ENCODE results near the gene NPLOC4. TPM values are rescaled to one million over a fixed set of nuclear protein-coding genes. Genes with fewer than 3 reads are reported as not detected.
"Not testable (repeated sequence)": the region's sequence is repeated elsewhere in the genome, so short reads cannot be mapped to it uniquely, and the experiment has no call there.

Gene NPLOC4
- polyA plus RNA-seq, 4 donors, result 53.1 to 60.3 (median 57.2) TPM

DNA sequence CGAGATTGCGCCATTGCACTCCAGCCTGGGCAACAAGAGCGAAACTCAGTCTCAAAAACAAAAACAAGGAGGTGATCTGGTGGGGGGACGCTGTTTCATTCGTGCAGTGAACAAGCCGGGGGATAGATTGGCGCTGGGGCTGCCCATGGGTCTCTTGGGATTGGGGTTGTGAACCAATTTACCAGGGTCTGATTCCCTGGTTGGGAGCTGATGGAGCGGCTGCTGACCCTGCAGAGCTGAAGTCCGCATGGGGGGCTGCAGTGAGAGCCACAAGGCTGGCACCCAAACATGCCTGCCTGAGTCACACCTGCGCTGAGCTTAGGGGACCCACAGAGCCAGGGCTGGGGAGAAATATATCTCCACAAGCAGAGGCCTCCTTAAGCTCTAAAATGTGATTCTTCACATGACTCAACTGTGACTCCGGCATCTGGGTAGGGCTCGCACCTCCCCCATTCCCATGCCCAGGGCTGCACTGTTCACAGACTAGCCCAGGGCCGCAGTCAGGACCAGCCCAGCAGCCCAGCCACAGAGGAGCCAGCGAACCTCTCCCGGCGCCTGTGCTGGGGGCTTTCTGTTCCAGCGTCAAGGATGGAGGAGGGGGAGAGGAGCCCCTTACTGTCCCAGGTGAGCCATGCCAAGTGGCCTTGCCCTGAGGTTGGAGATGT is 5.0 kb upstream of the NPLOC4 start:
- DNase-seq (ENCODE audit: low read depth in 4 of 4, low spot score in 3 of 4), result no peak

DNA sequence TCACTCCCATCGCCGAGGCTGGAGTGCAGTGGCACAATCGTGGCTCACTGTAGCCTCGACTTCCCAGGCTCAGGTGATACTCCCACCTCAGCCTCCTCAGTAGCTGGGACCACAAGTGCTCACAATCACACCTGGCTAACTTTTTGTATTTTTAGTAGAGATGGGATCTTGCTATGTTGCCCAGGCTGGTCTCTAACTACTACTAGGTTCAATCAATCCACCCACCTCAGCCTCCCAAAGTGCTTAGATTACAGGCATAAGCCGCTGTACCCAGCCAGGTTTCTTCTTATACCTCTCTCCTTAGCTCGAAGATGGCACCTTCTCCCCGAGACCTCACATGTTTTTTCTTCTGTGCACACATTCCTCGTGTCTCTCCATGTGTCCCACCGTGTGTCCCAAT is 3.1 kb upstream of the NPLOC4 start:
- no peak for DNase-seq (ENCODE audit: low read depth in 4 of 4, low spot score in 3 of 4)

DNA sequence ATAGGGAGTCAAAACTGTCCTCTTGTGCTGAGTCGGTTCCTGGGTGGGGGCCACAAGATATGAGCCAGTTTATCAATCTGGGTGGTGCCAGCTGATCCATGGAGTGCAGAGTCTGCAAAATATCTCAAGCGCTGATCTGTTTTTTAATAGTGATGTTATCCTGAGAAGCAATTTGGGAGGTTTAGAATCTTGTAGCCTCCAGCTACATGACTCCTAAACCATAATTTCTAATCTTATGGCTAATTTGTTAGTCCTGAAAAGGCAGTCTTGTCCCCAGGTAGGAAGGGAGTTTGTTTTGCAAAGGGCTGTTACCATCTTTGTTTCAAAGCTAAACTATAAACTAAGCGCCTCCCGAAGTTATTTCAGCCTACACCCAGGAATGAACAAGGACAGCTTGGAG is 1.8 kb upstream of the NPLOC4 start:
- no peak for DNase-seq (ENCODE audit: low read depth in 4 of 4, low spot score in 3 of 4)

DNA sequence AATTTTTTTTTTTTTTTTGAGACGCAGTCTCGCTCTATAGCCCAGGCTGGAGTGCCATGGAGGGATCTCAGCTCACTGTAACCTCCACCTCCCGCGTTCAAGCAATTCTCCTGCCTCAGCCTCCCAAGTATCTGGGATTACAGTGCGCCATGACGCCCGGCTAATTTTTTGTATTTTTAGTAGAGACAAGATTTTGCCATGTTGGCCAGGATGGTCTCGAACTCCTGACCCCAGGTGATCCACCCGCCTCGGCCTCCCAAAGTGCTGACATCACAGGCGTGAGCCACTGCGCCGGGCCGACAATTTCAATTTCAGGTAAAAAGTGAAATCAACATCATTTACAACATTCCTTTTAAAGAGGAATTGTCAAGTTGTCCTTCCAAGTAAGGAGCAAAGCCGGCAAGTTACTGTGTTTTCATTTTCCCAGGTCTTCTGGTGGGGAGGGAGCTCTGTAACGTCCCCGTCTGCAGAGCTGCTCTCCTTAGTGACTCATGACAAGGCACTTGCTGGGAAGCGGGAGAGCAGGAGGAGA is 873 bp downstream of the NPLOC4 start:
- no peak for DNase-seq (ENCODE audit: low read depth in 4 of 4, low spot score in 3 of 4)

DNA sequence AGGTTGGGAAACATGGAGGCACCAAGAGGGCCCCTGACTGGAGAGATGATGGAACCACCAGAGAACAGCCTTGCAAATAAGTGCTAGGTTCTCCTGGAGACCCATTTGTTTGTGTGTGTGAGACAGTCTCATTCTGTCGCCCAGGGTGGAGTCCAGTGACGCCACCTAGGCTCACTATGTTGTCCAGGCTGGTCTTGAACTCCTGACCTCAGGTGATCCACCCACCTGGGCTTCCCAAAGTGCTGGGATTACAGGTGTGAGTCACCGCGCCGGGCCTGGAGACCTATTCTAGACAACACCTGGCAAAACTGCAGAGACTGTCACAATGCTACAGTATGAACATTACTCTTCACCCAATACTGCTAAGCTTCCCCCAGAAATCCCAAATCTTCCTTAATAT is 1.5 kb downstream of the NPLOC4 start:
- DNase-seq (ENCODE audit: low read depth in 4 of 4, low spot score in 3 of 4), result no peak

DNA sequence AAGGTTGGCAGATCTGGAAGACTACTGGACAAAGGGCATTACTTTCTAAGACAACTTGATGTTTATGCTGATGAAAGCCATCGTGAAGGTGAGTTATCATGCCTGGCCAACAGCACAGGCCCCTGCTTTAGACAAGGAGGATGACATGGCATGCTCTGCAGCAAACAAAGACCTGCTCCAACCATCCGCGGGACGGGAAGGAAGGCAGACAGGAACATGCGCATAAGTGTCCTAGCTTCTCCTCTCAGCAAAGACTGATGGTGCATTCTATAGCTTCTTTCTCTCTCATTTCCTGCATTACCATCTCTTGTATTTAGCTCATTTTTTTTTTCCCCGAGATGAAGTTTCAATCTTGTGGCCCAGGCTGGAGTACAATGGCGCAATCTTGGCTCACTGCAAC is 5.4 kb downstream of the NPLOC4 start:
- DNase-seq (ENCODE audit: low read depth in 4 of 4, low spot score in 3 of 4), result no peak

DNA sequence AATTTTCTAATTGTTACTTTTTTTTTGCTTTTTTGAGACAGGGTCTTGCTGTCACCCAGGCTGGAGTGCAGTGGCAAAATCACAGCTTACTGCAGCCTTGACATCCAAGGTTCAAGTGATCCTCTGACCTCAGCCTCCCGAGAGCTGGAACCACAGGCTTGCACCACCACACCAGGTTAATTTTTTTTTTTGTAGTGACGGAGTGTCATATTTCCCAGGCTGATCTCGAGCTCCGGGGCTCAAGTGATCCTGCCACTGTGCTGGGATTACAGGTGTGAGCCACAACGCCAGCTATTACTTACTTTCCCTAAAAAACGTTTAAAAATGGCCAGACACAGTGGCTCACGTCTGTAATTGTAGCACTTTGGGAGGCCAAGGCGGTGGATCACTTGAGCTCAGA is 6.6 kb downstream of the NPLOC4 start:
- no peak for DNase-seq (ENCODE audit: low read depth in 4 of 4, low spot score in 3 of 4)

DNA sequence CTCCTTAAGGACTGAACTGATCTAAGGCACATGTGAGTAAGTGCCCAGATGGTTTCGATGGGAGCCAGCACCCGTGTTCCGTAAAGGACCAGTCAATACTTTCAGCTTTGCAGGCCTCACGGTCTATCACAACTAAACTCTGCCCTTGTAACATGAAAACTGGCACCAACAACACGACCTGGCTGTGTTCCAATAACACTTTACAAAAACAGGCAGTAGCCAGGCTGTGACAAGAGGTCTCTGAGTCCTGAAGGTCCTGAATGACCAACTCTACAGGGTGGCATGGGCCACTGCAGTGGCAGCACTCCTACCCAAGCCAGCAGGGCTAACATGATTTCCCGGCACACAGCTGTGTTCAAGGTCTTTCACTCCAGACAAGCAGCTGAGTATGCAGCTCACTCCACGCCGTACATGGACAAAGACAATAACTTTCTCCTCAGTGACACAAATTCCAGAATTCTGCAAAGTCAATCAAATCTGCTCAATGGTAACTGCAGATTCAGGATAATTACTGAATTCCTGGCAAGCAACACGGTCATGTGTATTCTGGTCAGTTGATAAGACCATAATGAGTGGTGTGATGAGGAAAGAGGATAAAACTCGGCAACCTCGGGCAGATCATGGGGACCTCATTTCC is 15.3 kb downstream of the NPLOC4 start:
- no peak for DNase-seq (ENCODE audit: low read depth in 4 of 4, low spot score in 3 of 4)

DNA sequence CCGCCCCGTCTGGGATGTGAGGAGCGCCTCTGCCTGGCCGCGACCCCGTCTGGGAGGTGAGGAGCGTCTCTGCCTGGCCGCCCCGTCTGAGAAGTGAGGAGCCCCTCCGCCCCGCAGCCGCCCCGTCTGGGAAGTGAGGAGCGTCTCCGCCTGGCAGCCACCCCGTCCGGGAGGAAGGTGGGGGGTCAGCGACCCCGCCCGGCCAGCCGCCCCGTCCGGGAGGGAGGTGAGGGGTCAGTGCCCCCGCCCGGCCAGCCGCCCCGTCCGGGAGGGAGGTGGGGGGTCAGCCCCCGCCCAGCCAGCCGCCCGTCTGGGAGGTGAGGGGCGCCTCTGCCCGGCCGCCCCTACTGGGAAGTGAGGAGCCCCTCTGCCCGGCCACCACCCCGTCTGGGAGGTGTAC is 18.6 kb downstream of the NPLOC4 start:
- not testable (repeated sequence) for DNase-seq (ENCODE audit: low read depth in 4 of 4, low spot score in 3 of 4)

DNA sequence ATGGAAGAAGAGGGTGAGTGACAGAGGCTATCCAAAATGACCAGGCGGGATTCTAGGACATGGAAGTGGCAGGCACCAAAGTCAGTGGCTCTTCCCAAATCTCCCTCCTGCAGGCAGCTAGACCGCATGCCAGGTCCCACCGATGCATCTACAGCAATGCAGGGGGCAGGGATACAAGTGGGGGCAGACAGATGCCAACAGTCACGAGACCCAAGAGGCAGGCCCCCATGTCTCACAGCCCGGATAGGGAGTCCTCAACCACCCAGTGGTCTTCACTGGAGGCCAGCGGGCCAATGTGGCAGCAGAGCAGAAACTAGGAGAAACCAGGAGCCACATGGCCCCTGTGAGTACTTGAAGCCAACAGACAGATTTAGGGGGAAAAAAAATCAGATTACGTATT is 20.0 kb downstream of the NPLOC4 start:
- DNase-seq (ENCODE audit: low read depth in 4 of 4, low spot score in 3 of 4), result no peak

DNA sequence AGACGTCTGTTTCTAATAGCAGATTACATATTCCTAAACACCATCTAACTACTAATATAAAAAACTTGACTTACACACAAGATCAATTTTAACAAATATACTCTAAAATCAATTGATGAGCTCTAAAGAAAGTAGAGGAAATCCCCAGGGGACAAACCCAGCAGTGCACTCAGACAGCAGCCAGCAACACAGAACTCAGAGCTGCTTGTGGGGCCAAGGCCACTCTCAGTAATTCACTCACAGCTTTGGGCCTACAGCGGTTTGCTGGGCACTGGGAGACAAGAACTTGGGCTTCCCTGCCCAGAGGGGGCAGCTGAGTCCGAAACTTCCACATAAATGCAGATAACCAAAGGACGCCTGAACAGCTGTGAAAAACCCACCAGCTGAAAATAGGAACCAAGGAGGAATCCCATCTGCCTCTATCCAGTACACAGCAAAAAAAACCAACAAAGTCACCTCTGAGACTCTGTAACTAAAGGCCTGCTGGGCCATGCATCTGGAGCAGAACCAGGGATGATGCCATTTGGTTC is 21.4 kb downstream of the NPLOC4 start:
- no peak for DNase-seq (ENCODE audit: low read depth in 4 of 4, low spot score in 3 of 4)

DNA sequence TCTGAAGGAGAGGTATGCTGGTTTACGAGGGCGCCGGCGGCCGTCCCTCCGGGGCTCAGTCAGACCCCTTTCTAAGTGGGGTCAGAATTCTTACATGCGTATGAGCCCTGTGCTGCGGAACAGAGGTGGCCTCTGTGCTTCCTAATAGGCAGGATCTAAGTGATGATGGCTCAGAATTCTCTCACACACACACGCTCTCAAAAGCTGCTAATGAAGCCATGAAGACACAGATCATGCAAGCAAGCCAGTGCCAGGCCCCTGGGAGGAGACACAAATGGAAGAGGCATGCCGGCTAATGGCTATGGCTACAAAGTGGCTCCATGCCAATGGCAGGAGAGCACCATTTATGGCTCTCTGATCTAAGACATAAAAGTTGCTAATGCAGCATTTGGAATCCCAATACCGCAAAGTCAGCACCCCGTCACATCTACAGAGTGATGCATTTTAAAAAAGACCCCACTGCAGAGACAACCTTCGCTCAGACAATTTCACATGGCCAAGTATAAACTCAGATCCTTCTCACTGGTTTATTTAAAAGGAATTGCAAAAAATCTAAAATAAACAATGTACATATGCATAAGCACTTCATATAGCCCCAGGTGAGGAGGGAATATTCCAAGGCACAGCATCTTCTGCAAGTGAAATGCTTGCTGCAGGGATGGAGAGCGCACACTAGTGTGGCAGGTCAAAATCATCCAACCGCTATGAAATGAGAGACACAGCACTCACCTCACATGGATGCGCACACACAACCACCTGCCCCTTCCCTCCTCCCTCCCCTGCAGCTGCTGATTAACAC is 24.5 kb downstream of the NPLOC4 start:
- no peak for DNase-seq (ENCODE audit: low read depth in 4 of 4, low spot score in 3 of 4)

DNA sequence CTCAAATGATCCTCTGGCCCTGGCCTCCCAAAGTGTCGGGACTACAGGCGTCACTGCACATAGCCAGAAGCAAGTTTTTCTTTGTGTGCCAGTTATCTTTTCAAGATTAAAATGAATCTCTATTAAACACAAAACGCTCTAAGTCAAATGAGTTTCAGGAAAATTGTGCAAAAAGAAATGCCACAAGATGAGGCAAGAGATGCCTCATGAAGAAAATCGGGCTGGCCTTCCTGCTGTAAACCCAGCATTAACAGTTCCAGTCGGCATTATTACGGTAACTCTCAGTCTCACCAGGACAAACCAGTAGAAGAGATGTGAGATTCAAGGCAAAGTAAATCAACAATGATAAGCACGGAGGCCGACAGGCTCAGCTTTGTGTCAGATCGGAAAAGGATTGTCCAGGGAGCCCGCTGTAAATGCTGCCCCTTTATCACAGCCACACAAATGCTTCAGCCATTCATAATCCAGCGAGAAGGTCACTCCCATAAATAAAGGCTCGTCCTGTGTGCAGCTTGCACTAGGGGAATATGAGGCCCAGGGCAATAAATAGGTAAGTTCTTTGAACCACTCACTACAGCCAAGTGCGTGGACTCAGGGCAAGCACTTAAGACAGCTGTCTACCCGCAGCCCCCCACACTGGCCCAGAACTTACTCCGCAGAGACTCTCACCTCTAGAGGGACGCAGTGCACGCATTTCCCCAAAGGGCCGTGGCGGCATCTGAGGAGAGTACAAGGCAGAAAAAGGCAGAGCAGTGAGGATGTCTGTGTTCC is 27.2 kb downstream of the NPLOC4 start:
- DNase-seq (ENCODE audit: low read depth in 4 of 4, low spot score in 3 of 4), result no peak

DNA sequence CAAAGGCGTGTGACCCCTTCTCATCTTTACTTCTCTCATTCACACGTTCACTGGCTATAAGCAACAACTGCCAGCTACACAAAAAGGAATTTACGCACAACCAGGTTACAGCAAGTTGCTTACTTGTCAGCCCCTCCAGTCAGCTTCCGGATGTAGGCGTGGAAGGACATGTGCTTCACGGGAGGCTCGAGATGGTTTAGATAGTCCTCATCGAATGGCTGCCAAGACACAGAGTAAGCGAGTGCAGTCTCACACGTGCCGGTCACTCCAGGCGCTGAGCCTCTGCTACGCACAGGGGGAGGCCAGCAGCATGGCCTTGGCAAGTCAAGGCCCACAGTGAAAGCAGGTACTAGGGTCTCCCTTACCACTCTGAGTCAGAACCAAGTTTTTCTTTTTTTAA is 28.3 kb downstream of the NPLOC4 start:
- no peak for DNase-seq (ENCODE audit: low read depth in 4 of 4, low spot score in 3 of 4)

DNA sequence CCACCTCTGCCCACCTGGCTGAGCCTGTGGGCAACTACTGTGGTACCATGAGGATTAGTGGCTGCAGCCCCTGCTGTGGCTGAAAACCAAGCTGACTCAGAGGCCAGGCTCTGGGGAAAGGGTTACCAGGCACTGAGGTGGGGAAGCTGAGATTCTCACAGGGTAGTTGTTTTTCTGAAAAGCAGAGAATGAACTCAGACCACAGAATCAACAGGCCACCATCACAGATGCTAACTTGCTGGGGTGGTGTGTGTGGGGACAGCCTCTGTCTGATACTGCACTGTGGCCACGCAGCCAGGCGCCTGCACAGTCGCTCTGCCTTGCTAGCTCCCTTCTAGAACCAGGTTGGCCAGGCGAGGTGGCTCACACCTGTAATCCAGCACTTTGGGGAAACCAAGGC is 28.8 kb downstream of the NPLOC4 start:
- DNase-seq (ENCODE audit: low read depth in 4 of 4, low spot score in 3 of 4), result no peak

DNA sequence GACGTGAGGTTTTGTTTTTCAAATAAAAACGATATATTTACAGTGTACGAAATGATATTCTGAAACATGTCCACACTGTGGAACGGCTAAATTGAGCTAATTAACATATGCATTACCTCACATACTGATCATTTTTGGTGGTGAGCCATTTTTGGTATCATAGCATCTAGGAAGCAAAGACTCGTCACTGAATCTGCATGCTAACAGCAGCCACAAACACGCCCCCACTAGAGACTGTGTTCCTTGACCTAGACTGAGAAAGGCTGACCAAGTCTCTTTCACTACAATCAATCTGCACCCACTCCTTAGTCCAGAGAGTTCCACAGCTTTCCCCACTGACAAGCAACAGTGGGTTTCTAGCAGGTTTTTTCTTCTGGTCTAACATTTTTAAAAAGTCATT is 29.5 kb downstream of the NPLOC4 start:
- DNase-seq (ENCODE audit: low read depth in 4 of 4, low spot score in 3 of 4), result no peak

DNA sequence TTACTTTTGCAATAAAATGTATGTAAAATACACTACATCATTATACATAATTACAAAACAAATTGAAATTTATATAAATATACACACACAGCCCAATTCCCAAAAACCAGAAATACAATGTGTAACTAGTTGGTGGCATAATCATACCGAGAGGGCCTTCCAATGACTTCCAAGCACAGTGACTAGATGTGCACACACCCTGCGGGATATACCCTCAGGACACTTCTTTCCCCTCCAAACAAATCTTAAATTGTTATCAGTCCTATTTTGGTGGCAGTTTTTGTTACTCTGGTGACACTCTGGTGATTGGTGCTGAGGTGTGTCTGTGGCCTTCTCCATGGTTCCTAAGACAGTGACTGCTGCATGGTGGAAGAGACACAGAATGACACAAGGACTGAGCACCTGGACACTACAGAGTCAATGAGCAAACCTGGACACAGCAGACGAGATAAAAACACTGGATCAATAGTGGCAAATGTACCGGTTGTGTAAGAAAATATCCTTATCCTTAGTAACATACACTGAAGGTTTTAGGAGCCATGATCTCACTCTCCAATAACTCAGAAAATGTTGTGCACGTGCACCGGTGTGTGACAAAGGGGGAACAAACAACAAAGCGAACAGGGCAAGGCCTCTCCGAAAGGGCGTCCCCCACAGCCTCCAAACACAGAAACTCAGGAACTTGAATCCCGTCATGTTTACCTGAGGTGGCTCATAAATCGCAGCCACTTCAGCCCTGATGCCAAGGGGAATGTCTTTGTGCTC is 32.9 kb downstream of the NPLOC4 start:
- no peak for DNase-seq (ENCODE audit: low read depth in 4 of 4, low spot score in 3 of 4)

DNA sequence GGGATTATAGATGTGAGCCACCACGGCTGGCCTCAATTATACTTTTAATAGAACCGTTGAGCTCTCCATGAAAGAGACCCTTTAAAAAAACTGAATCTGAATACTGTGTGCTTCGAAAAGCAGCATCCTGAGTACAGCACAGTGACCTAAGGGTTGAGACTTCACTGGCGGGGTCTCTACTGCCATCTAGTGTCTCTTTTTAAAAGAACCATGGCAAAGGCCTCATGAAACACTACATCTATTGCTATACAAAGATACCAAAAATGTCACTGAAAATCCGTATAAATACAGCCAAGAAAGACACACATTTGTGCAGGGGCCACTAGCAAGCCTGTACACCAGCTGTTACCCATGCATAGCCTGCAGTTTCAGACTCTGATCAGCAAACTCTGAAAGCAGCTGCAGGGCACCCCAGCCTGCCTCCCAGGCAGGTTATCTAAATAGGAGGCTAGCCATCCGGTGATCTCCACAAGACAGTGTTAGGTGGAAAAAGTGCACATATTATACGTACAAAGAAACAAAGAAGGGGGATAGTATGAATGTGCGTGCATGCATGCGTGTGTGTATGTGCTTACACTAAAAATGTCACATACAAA is 35.3 kb downstream of the NPLOC4 start:
- peak; percentile 47 to 60 (median 52) for DNase-seq (ENCODE audit: low read depth in 4 of 4, low spot score in 3 of 4)

DNA sequence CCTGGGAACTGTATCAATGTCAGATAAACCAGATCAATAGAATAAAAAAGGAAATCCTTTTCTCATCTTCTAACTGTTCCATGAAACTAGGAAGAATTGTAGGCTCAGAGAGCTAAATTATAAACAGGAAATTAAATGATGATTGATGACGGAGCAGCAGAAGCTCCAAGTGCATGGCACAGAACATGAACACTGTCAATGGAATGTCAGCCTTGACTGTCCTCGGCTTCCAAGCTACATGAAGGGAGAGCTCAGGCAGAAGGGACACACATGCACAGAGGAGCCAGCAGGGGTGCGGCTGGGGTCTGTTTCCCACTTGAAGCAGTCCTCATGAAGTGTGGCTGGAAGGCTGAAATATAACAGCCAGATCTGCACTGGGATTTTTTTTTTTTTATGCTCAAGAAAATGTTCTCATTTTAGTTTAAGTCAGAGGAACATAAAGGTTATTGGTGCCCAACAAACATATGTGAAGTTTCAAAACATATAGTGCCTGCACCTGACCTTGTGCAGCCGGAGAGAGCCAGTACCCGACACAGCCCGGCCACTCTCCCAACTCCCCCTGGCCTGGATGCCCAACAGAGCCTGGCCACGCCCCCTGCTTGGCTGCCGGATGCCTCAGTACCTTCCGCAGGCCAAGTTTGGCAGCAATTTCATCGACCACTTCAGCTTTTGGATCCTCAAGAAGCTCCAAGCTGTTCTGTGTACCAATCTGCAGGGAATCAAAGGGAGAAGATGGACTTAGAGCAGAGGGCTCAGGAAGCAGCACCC is 37.0 kb downstream of the NPLOC4 start:
- DNase-seq (ENCODE audit: low read depth in 4 of 4, low spot score in 3 of 4), result no peak

Measured in right renal pelvis (tissue), 4 donors.